Activated CD4-positive, alpha-beta T cell treated with anti-CD3 and anti-CD28 coated beads, Interleukin-2, amount 10 ng/mL, durations not matched to agents 7 days and 5 days (primary cell): ENCODE data around the gene KAT2B. TPM values are rescaled to one million over a fixed set of nuclear protein-coding genes. Genes with fewer than 3 reads are reported as not detected.

Source experiments
- CTCF ChIA-PET: fragments of 350-600 bp; sonication (Branson Sonifier 250); formaldehyde crosslinking; loops from one replicate; lab custom pipeline; 2021; ENCODE audit warnings: antibody characterized with exemption; lab: Charles Lee
- POLR2A ChIA-PET: fragments of 350-600 bp; sonication (Branson Sonifier 250); formaldehyde crosslinking; loops from one replicate; lab custom pipeline; 2021; ENCODE audit warnings: antibody characterized with exemption; lab: Charles Lee
- DNase-seq: peaks from one replicate; pipeline ENCODE4 v3.0.0-alpha.2; 2020
- H3K27ac Mint-ChIP-seq: one replicate; pipeline ENCODE4 v1.8.0; 2021; ENCODE audit warnings: mild to moderate bottlenecking, moderate library complexity, mixed read lengths
- H3K27me3 Mint-ChIP-seq: one replicate; pipeline ENCODE4 v1.8.0; 2021; ENCODE audit warnings: mixed read lengths
- H3K36me3 Mint-ChIP-seq: one replicate; pipeline ENCODE4 v1.8.0; 2021; ENCODE audit warnings: low read depth, mixed read lengths
- H3K4me1 Mint-ChIP-seq: one replicate; pipeline ENCODE4 v1.8.0; 2021; ENCODE audit warnings: mixed read lengths
- H3K4me3 Mint-ChIP-seq: one replicate; pipeline ENCODE4 v1.8.0; 2021; ENCODE audit warnings: mild to moderate bottlenecking, moderate library complexity, mixed read lengths
- H3K9me3 Mint-ChIP-seq: one replicate; pipeline ENCODE4 v1.8.0; 2021; ENCODE audit warnings: mixed read lengths
- total RNA-seq, 2 experiments: library from RNA; stranded (reverse); gene quantifications; one replicate each; pipeline ENCODE4 v1.2.3, GENCODE V29; 2021

Gene KAT2B
- total RNA-seq, 2 experiments from 2014 or later, result 84.5 to 91.3 TPM

DNA sequence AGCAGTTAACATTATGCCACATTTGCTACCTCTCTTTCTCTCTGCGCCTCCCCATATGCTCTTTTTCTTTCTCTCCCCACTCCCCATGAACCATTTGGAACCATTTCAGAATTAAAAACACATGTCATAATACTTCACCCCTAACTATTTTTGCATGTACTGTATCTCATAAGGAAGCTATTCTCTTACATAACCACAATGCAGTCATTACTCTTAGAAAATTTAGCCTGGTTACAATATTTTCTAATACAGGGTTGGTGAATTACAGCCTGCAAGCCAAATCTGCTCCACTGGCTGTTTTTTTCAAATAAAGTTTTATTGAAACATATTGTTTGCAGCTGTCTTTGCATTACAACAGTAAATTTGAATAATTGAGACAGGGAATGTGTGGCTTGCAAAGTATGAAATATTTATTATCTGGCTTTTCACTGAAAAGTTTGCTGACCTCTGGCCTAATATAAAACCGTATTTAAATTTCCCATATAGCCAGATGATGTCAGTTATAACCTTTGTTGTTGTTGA, 82.9 kb downstream of the KAT2B start:
- Mint-ChIP-seq H3K27ac (no peak overlapping the region), H3K36me3 (peaks cover 76% of the 10 kb centered on the region), H3K4me3 (no peak overlapping the region), H3K27me3 (no peaks in the 10 kb centered on the region), H3K9me3 (peaks cover 2% of the 10 kb centered on the region), H3K4me1 (peaks cover 10% of the 10 kb centered on the region)
- no peak for DNase-seq
- CTCF ChIA-PET, result interaction anchor here (1.5 kb wide), 1 partner anchor 19 kb away, joined by 4 read pairs; no protein-coding TSS in a partner anchor
- POLR2A ChIA-PET, result no interaction called here

DNA sequence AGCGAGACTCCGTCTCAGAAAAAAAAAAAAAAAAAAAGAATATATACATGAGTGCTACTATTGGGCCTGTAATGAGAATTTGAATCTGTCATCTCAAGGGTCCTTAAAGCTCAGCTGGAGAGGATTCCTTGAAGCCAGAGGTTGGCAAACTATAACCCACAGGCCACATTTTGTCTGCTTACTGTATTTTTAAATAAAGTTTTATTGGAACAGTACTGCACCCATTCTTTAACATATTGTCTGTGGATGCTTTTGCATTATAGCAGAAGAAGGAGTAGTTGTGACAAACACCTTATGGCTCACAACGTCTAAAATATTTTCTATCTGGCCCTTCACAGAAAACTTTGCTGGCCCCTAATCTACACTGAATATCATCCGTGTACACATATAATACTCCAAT, 85.0 kb downstream of the KAT2B start:
- Mint-ChIP-seq H3K27ac (peak overlapping the region; percentile 26), H3K36me3 (peaks cover 75% of the 10 kb centered on the region), H3K27me3 (no peaks in the 10 kb centered on the region), H3K9me3 (peaks cover 2% of the 10 kb centered on the region), H3K4me1 (peaks cover 10% of the 10 kb centered on the region), H3K4me3 (no peak overlapping the region)
- ChIA-PET CTCF (interaction anchor here (1.0 to 1.7 kb wide), 2 partner anchors 9 to 71 kb away, joined by 3 read pairs; no protein-coding TSS in a partner anchor), POLR2A (interaction anchor here (0.6 kb wide), 1 partner anchor 82 kb away, joined by 4 read pairs; no protein-coding TSS in a partner anchor)
- no peak for DNase-seq

DNA sequence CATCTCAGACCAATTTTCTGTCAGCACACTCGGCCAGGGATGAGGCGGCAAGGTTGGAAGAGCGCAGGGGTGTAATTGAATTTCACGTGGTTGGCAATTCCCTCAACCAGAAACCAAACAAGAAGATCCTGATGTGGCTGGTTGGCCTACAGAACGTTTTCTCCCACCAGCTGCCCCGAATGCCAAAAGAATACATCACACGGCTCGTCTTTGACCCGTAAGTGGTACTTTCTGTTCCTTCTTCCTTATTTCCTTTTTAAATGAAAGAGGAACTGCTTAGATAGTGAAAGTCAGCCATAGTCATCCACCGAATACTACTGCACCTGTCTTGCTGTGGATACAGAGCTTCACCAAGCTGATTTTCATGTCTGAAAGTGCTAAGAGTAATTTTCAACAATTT, 85.7 kb downstream of the KAT2B start:
- Mint-ChIP-seq H3K9me3 (peaks cover 2% of the 10 kb centered on the region), H3K27me3 (no peaks in the 10 kb centered on the region), H3K4me3 (no peak overlapping the region), H3K36me3 (peaks cover 74% of the 10 kb centered on the region), H3K4me1 (peaks cover 12% of the 10 kb centered on the region), H3K27ac (peak overlapping the region; percentile 26)
- DNase-seq, result no peak
- ChIA-PET CTCF (interaction anchor here (1.0 to 1.7 kb wide), 2 partner anchors 9 to 72 kb away, joined by 3 read pairs; no protein-coding TSS in a partner anchor), POLR2A (no interaction called here)

DNA sequence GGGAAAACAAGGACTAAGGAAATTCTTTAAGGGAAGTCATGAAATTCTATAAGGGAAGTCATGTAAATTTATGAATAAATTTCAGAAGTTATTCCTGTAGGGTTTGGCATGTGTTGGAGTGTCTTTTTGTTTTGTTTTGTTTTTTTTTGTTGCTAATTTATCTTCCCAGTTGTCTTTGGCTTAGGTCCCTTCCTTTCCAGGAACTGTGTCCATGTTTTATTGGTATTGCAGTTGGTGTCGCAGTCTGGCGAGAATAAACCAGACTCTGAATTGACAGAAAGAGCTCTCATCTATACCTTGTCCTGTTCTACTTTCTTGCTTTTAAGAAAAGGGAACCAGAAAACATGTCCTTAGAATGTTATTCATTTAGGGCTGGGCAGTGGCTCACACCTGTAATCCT, 88.1 kb downstream of the KAT2B start:
- Mint-ChIP-seq H3K4me3 (no peak overlapping the region), H3K4me1 (peaks cover 17% of the 10 kb centered on the region), H3K9me3 (peaks cover 2% of the 10 kb centered on the region), H3K36me3 (peaks cover 57% of the 10 kb centered on the region), H3K27me3 (no peaks in the 10 kb centered on the region), H3K27ac (no peak overlapping the region)
- DNase-seq, result no peak
- POLR2A ChIA-PET, result no interaction called here
- CTCF ChIA-PET, result interaction anchor here (0.9 kb wide), 1 partner anchor 9 kb away, joined by 3 read pairs; no protein-coding TSS in a partner anchor

DNA sequence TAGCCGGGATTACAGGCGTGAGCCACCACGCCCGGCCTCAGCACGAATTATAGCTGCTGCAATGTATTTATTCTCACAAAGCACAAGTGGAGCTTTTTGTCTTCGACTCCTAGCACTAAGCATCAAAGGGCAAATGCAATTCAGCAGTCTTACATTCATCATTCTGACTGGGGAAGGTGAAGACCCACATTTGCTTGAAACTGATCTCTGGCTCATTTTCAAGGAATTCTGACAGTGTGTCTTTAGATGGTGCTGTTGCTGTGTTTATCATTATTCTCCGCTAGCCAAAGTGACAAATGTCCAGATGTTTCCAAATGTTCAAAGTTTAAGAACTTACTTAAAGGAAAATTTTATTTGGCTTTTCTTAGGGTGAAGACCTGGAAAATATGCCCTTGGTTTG, 89.9 kb downstream of the KAT2B start:
- peaks cover 2% of the 10 kb centered on the region for H3K9me3 Mint-ChIP-seq
- no peak overlapping the region for H3K27ac Mint-ChIP-seq
- no peak overlapping the region for H3K4me3 Mint-ChIP-seq
- ChIA-PET CTCF (interaction anchor here (0.8 kb wide), 1 partner anchor 14 kb away, joined by 3 read pairs; no protein-coding TSS in a partner anchor), POLR2A (interaction anchor here (0.7 kb wide), 1 partner anchor 77 kb away, joined by 5 read pairs; no protein-coding TSS in a partner anchor)
- H3K36me3 Mint-ChIP-seq, result peaks cover 50% of the 10 kb centered on the region
- no peaks in the 10 kb centered on the region for H3K27me3 Mint-ChIP-seq
- H3K4me1 Mint-ChIP-seq, result peaks cover 15% of the 10 kb centered on the region
- no peak for DNase-seq

DNA sequence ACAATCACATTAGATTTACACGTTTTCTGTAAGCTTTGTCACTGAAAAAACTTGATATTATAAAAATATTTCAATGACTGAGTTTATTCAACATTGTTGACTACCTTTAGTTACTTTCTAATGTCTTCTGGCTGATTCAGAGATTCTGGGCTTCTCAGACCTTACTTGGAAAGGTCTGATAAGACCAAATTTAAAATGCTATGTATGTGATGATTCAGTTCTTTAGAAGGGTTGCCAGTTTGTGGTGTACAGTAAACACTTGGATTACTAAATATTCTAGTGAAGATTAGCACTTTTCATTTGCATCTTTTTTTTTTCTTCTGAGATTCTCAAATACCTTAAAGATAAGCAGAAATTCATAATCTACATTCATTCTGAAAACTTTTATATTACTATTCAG, 96.0 kb downstream of the KAT2B start:
- no peak for DNase-seq
- H3K27me3 Mint-ChIP-seq, result no peaks in the 10 kb centered on the region
- no peak overlapping the region for H3K4me3 Mint-ChIP-seq
- POLR2A ChIA-PET, result no interaction called here
- CTCF ChIA-PET, result interaction anchor here (0.6 kb wide), 1 partner anchor 72 kb away, joined by 3 read pairs; no protein-coding TSS in a partner anchor
- H3K36me3 Mint-ChIP-seq, result peaks cover 38% of the 10 kb centered on the region
- no peaks in the 10 kb centered on the region for H3K9me3 Mint-ChIP-seq
- peaks cover 4% of the 10 kb centered on the region for H3K4me1 Mint-ChIP-seq
- H3K27ac Mint-ChIP-seq, result no peak overlapping the region

DNA sequence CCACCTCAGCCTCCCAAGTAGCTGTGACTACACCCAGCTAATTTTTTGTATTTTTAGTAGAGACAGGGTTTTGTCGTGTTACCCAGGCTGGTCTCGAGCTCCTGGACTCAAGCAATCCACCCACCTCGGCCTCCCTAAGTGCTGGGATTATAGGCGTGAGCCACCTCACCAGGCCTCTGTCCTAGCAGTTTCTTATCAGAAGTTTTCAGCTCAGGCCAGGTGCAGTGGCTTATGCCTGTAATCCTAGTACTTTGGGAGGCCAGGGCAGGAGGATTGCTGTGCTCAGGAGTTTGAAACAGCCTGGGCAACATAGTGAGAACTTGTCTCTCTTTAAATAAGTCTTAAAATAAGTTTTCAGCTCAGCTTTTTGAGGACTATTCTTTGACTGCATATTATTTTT, 97.4 kb downstream of the KAT2B start:
- H3K36me3 Mint-ChIP-seq, result peaks cover 49% of the 10 kb centered on the region
- H3K9me3 Mint-ChIP-seq, result peaks cover 4% of the 10 kb centered on the region
- H3K4me3 Mint-ChIP-seq, result no peak overlapping the region
- H3K4me1 Mint-ChIP-seq, result no peaks in the 10 kb centered on the region
- CTCF ChIA-PET, result interaction anchor here (1.9 kb wide), 1 partner anchor 19 kb away, joined by 4 read pairs; no protein-coding TSS in a partner anchor
- H3K27ac Mint-ChIP-seq, result no peak overlapping the region
- POLR2A ChIA-PET, result no interaction called here
- H3K27me3 Mint-ChIP-seq, result no peaks in the 10 kb centered on the region
- DNase-seq, result no peak

DNA sequence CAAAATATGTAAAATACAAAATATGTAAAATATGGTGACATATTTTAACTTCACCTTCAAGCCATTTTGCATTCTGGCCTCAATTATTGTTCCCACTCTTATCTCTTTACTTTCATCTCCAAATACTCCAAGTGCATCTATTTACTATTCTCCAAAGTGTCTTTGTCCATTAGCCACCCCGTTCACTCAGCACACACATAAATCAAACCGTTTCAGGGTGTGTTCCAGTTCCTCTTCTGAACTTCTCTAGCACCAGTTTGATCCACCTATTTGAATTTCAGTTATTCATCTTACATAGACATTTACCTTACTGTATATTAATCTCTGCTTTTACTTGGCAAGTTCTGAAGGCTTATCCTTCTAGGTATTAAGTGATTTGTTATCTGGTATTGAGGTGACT, 100.6 kb downstream of the KAT2B start:
- H3K4me3 Mint-ChIP-seq, result no peak overlapping the region
- peaks cover 4% of the 10 kb centered on the region for H3K9me3 Mint-ChIP-seq
- CTCF ChIA-PET, result no interaction called here
- H3K27ac Mint-ChIP-seq, result no peak overlapping the region
- no peak for DNase-seq
- H3K4me1 Mint-ChIP-seq, result no peaks in the 10 kb centered on the region
- no peaks in the 10 kb centered on the region for H3K27me3 Mint-ChIP-seq
- POLR2A ChIA-PET, result no interaction called here
- H3K36me3 Mint-ChIP-seq, result peaks cover 57% of the 10 kb centered on the region

DNA sequence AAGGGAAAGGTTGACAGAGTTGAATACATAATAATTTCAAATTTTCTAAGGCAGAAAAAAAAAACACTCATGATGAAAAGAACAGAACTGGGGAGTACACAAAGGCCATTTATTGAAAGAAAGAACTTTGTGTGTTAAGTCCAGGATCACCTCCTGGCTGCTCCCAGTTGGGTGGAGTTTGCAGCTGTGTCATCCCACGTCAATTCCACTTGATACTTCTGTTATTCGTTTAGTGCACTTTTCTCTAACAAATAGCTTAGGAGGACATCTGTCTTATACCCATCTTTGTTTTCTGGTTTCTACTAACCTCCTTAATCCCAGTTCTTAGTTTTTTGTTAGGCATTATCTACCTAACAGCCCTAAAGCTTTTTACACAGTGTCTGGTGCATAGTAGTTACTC, 101.1 kb downstream of the KAT2B start:
- Mint-ChIP-seq H3K27me3 (no peaks in the 10 kb centered on the region), H3K36me3 (peaks cover 59% of the 10 kb centered on the region), H3K27ac (no peak overlapping the region), H3K4me1 (no peaks in the 10 kb centered on the region), H3K4me3 (no peak overlapping the region), H3K9me3 (peaks cover 4% of the 10 kb centered on the region)
- ChIA-PET CTCF (no interaction called here), POLR2A (no interaction called here)
- DNase-seq, result no peak

DNA sequence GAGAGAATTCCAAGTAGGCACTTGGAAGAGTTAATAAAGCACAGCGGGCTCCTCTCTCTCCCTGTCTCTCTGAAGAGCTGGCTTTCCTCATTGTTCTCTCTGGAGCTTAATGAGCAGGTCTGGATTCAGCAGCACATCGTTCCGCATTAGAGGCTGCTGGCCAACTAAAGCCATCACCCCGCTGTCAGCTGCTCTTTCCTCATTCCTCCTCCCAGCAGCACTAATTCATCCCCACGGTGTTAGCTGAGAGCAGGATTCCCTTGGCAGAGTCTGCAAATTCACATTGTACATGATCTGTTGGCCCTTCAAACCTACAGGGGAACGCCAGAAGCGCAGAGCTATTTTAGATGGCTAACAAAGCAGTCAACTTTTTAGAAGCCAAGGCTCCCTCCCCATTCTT, 101.6 kb downstream of the KAT2B start:
- Mint-ChIP-seq H3K9me3 (peaks cover 4% of the 10 kb centered on the region), H3K36me3 (peaks cover 63% of the 10 kb centered on the region), H3K27me3 (no peaks in the 10 kb centered on the region), H3K27ac (no peak overlapping the region), H3K4me1 (no peaks in the 10 kb centered on the region), H3K4me3 (no peak overlapping the region)
- ChIA-PET POLR2A (interaction anchor here (0.6 kb wide), 1 partner anchor 233 kb away, joined by 3 read pairs; no protein-coding TSS in a partner anchor), CTCF (no interaction called here)
- no peak for DNase-seq

DNA sequence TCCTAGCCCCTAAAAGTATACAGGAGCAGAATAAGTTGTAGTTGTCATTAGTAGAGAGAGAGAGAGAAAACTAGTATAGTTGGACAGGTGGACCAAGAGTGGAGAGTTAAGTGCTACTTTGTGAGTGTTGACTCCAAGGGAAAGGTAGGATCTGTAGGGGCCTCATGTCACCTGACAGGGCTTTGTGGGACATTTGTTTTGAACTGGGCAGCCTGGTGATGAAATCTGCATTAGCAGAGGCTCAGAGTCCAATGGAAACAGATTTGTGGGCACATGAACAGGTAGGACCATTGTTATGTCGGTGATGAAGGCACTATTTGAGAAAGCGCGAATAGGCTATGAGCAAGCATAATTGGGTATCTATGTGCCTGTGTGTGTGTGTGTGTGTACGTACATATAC, 102.3 kb downstream of the KAT2B start:
- no peaks in the 10 kb centered on the region for H3K27me3 Mint-ChIP-seq
- no peak overlapping the region for H3K27ac Mint-ChIP-seq
- no peak for DNase-seq
- H3K9me3 Mint-ChIP-seq, result peaks cover 4% of the 10 kb centered on the region
- ChIA-PET CTCF (no interaction called here), POLR2A (interaction anchor here (0.6 kb wide), 1 partner anchor 234 kb away, joined by 3 read pairs; no protein-coding TSS in a partner anchor)
- peaks cover 66% of the 10 kb centered on the region for H3K36me3 Mint-ChIP-seq
- H3K4me3 Mint-ChIP-seq, result no peak overlapping the region
- no peaks in the 10 kb centered on the region for H3K4me1 Mint-ChIP-seq

DNA sequence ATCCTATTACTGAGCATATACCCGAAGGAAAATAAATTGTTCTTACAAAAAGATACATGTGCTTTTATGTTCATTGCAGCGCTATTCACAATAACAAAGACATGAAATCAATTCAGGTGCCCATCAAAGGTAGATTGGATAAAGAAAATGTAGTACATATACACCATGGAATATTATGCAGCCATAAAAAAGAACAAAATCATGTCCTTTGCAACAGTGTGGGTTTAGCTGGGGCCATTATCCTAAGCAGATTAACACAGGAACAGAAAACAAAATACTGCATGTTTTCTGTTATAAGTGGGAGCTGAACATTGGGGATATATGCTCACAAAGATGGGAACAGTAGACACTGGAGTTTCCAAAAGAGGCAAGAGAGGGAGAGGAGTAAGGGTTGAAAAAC, 103.3 kb downstream of the KAT2B start:
- no peak overlapping the region for H3K27ac Mint-ChIP-seq
- H3K4me3 Mint-ChIP-seq, result no peak overlapping the region
- H3K4me1 Mint-ChIP-seq, result no peaks in the 10 kb centered on the region
- ChIA-PET POLR2A (no interaction called here), CTCF (interaction anchor here (1.0 kb wide), 1 partner anchor 218 kb away, joined by 3 read pairs; no protein-coding TSS in a partner anchor)
- no peak for DNase-seq
- no peaks in the 10 kb centered on the region for H3K27me3 Mint-ChIP-seq
- peaks cover 72% of the 10 kb centered on the region for H3K36me3 Mint-ChIP-seq
- H3K9me3 Mint-ChIP-seq, result peaks cover 4% of the 10 kb centered on the region

DNA sequence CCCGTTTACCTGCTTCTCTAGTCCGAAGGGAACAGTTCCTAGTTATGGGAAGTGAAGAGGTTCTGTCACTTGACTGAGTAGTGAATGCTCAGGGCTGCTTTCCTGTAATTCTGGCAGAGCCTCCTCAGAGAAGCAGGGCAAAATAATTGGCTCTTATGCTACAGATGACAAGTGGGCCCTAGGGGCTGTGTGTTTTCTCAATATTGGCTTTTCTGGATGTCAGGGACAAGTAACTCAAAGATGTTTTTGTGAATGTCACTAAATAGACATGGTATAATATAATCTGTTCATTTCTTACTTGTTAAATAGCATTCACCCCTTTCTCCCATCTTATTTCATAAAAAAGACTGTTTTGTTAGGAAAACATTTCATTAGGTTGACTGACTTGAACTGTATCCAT, 105.6 kb downstream of the KAT2B start:
- peaks cover 79% of the 10 kb centered on the region for H3K36me3 Mint-ChIP-seq
- no peaks in the 10 kb centered on the region for H3K27me3 Mint-ChIP-seq
- peaks cover 2% of the 10 kb centered on the region for H3K4me1 Mint-ChIP-seq
- ChIA-PET POLR2A (no interaction called here), CTCF (no interaction called here)
- no peak overlapping the region for H3K4me3 Mint-ChIP-seq
- no peak overlapping the region for H3K27ac Mint-ChIP-seq
- peaks cover 4% of the 10 kb centered on the region for H3K9me3 Mint-ChIP-seq
- no peak for DNase-seq
